ENCODE data around the gene WIPI1. TPM values are rescaled to one million over a fixed set of nuclear protein-coding genes. Genes with fewer than 3 reads are reported as not detected.

Gene WIPI1
- total and polyA plus RNA-seq, 9 of the 15 experiments (the other 6 are each of a cell fraction or from before 2014, with no cell fraction given): 3.7 to 23.5 (median 11.8) TPM

DNA sequence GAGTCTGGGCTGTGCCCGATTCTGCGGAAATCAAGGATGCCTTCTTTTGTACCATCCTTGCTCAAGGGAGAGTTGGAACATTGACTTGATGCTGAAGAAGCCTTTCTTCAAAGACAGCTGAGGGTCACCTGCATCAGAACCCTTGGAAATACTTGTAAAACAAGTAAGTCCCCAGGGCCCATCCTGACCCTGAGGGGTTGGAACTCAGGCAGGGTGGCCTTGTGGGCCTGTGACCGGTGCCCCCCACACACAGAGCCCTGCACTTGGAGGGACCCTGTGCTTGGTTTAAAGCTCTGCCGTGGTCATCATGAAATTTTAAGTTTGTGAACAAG is 56.9 kb downstream of the WIPI1 start:
- WGBS (ENCODE audit: insufficient coverage, low coverage, missing lambda C conversion rate): 3% methylated on average over 4 of the region's 4 CpGs
- ATAC-seq (no peak), DNase-seq (ENCODE audit: extremely low read depth in 1 of 4, low spot score in 3 of 4) (no peak), FAIRE-seq (no peak)
- no peaks in the 10 kb centered on the region for H3K9me1 ChIP-seq (ENCODE audit: control insufficient read depth, insufficient read depth, low read length)
- H3K27ac ChIP-seq (ENCODE audit: extremely low read depth, low read depth, low read length): no peak overlapping the region
- H3K79me2 ChIP-seq (ENCODE audit: control insufficient read depth, insufficient read depth, low read length): no peaks in the 10 kb centered on the region
- TF ChIP-seq SRSF9 (IDR thresholded peaks at IDR 0.05; ENCODE audit: borderline replicate concordance, low read depth, low read length) (no peak), ZNF395 (CRISPR knock-in tag; IDR thresholded peaks at IDR 0.05) (no peak), KLF10 (CRISPR knock-in tag; IDR thresholded peaks at IDR 0.05) (no peak), FOXK2 (conservative IDR thresholded peaks at IDR 0.05 in 1 of 2, IDR thresholded peaks at IDR 0.05 in 1 of 2; ENCODE audit: low read depth in 2 of 2) (no peak), SAFB (IDR thresholded peaks at IDR 0.05; ENCODE audit: borderline replicate concordance, low read depth, low read length) (no peak), FOXP4 (CRISPR knock-in tag; IDR thresholded peaks at IDR 0.05; ENCODE audit: borderline replicate concordance) (no peak), ATF3 (IDR thresholded peaks at IDR 0.05) (no peak), ATF3 (CRISPR knock-in tag; conservative IDR thresholded peaks at IDR 0.05) (no peak), CBFA2T2 (conservative IDR thresholded peaks at IDR 0.05) (no peak), ZNF124 (CRISPR knock-in tag; IDR thresholded peaks at IDR 0.05) (no peak), ZNF217 (CRISPR knock-in tag; IDR thresholded peaks at IDR 0.05) (no peak), RBFOX2 (IDR thresholded peaks at IDR 0.05; ENCODE audit: low read depth, low read length) (no peak), MCM2 (IDR thresholded peaks at IDR 0.05; ENCODE audit: low read depth) (no peak), RFX7 (CRISPR knock-in tag; IDR thresholded peaks at IDR 0.05) (no peak)
- peaks cover 12 to 36% of the 10 kb centered on the region in 2 experiments; a peak in 3 of 5 replicates for H3K27me3 ChIP-seq (ENCODE audit: control insufficient read depth in 2 of 2, insufficient read depth in 2 of 2, low read length in 2 of 2)
- no peaks in the 10 kb centered on the region for H3K9me3 ChIP-seq (replicated peaks; ENCODE audit: control insufficient read depth, insufficient read depth, low read depth, low read length)
- BruUV-seq (replicated peaks): no TSS peak
- H3K4me2 ChIP-seq (ENCODE audit: insufficient read depth, low read length): no peak overlapping the region
- ChIA-PET CTCF (ENCODE audit: low intra/inter-chr PET ratio) (no interaction called here), POLR2A (no interaction called here)
- H2AFZ ChIP-seq (ENCODE audit: low read depth, low read length): no peak overlapping the region
- H3K36me3 ChIP-seq (ENCODE audit: control insufficient read depth, insufficient read depth, low read length): no peaks in the 10 kb centered on the region
- 0 out of 5 replicates have a peak, but pooled peaks cover 0 to 4% of the 10 kb centered on the region in 2 experiments for H3K4me1 ChIP-seq (replicated peaks in 1 of 2; ENCODE audit: control insufficient read depth in 2 of 2, insufficient read depth in 2 of 2, low read length in 2 of 2)
- H3K4me3 ChIP-seq: no peak overlapping the region
- no peaks in the 10 kb centered on the region for H4K20me1 ChIP-seq (replicated peaks; ENCODE audit: control insufficient read depth, insufficient read depth, low read length)
- intact Hi-C loops (cut with micrococcal nuclease): no loop called here
- in situ Hi-C loops (cut with MboI): no loop called here
- no peak overlapping the region for H3K9ac ChIP-seq (ENCODE audit: insufficient read depth in 1 of 2, low read depth in 2 of 2, low read length in 2 of 2)

All from K562 (cell line).